Cardiac fibroblast (primary cell): ENCODE data around the gene MSI1.

Experiments used
- DNase-seq, 2 donors: peaks; one replicate each; pipeline versions ENCODE4 v3.0.0 to v3.0.0-alpha.2; 2010; ENCODE audit warnings: low read depth in 2 of 2
- H3K4me3 ChIP-seq, 2 donors: replicated peaks in 1 of 2; 1 replicate in 1 of 2; 2 replicates in 1 of 2; pipeline ENCODE4 v1.5.1; 2011; ENCODE audit warnings: low read depth in 2 of 2, low read length in 2 of 2, mild to moderate bottlenecking in 2 of 2, moderate library complexity in 1 of 2
- CTCF ChIP-seq: IDR thresholded peaks from one replicate; pipeline ENCODE4 v1.5.1; 2011; ENCODE audit warnings: low read depth, mild to moderate bottlenecking, low read length, inconsistent platforms

MSI1 gene

GRCh38 chr12:120346681-120347080, 22.3 kb downstream of the MSI1 start:
- H3K4me3 ChIP-seq, result no peak overlapping the region
- no peak for TF ChIP-seq CTCF
- no peak for DNase-seq

- no peak for TF ChIP-seq CTCF
- no peak for DNase-seq
- H3K4me3 ChIP-seq, result no peak overlapping the region
Measured at GRCh38 chr12:120346031-120346430, 22.9 kb downstream of the MSI1 start.

- no peak for TF ChIP-seq CTCF
- DNase-seq, result no peak
- H3K4me3 ChIP-seq, result no peak overlapping the region
Measured at GRCh38 chr12:120343692-120344091, 25.3 kb downstream of the MSI1 start.

- no peak for TF ChIP-seq CTCF
- no peak overlapping the region for H3K4me3 ChIP-seq
Measured at GRCh38 chr12:120343039-120343537, 25.9 kb downstream of the MSI1 start.

GRCh38 chr12:120342175-120343038, 26.6 kb downstream of the MSI1 start:
- TF ChIP-seq CTCF, result no peak
- DNase-seq, result no peak
- no peak overlapping the region for H3K4me3 ChIP-seq

More at GRCh38 chr12:120343039-120343537, 25.9 kb downstream of the MSI1 start:
- no peak for DNase-seq

GRCh38 chr12:120339256-120339655, 29.7 kb downstream of the MSI1 start:
- no peak for DNase-seq
- no peak for TF ChIP-seq CTCF
- no peak overlapping the region for H3K4me3 ChIP-seq
